Activated CD4-positive, alpha-beta T cell treated with anti-CD3 and anti-CD28 coated beads for 48 hours (primary cell): Measurements from ENCODE around the gene CCNT2.
"Not testable (repeated sequence)": the region's sequence is repeated elsewhere in the genome, so short reads cannot be mapped to it uniquely, and the experiment has no call there.

ENCODE experiments used
- DNase-seq: peaks from one replicate; pipeline ENCODE4 v3.0.0-alpha.2; 2020

Gene CCNT2

DNA sequence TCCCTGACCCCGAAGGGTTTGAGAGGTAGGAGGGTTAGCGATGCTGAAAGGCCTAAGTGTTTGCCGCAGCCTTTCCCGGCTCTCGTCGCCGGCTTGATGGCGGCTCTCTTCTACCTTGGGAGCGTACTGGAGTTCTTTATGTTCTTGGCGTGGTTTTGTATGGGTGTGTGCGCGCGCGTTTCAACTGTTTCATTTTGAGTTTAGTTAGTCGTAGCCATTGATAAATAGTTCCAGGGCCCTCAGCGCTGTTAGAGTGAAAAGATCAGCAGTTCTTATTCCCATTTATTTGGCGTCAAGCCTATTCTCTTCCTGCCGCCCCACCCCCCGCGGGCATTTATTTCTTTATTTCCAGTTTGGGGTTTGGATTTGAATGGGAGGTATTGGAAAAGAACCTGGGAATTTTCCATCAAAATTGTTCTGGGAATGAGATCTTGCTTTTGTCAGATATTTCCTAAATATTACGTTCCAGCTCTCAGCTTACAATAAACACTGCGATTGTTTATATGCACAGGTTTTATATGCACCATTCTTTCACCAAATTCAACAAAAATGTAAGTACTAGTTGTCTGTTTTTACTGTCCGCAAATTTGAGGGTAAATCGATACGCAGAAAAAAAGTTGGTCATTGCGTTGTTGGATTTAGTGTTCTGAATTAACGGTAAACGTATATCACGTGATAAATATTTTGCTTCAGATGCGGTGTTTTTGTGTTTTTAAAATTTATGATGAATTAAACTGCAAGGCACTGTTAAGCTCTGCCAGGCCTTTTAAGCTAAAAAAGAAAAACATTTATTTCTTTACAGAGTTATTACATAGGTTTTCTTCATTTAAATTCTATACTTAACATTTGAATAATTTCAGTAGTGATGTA is 954 bp downstream of the CCNT2 start:
- DNase-seq: peak; percentile 74

DNA sequence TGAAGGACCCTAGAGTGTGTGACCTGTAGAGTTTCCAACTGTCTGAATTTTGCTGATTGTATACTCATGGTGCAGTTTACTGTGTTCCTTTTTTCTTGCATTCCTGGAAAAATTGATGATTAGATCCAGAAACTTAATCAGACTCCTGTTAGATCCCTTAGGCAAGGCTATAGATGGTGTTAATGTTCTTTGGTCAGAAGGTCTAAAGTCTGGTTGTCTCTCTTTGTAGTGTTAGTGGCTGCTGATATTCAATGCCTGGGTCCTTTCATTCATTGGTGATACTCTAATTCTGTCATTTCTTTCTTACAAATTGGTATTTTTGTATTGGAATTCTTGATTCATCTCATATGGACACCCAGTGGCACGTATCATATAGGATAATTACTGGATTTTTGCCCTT is 6.3 kb downstream of the CCNT2 start:
- DNase-seq: no peak

DNA sequence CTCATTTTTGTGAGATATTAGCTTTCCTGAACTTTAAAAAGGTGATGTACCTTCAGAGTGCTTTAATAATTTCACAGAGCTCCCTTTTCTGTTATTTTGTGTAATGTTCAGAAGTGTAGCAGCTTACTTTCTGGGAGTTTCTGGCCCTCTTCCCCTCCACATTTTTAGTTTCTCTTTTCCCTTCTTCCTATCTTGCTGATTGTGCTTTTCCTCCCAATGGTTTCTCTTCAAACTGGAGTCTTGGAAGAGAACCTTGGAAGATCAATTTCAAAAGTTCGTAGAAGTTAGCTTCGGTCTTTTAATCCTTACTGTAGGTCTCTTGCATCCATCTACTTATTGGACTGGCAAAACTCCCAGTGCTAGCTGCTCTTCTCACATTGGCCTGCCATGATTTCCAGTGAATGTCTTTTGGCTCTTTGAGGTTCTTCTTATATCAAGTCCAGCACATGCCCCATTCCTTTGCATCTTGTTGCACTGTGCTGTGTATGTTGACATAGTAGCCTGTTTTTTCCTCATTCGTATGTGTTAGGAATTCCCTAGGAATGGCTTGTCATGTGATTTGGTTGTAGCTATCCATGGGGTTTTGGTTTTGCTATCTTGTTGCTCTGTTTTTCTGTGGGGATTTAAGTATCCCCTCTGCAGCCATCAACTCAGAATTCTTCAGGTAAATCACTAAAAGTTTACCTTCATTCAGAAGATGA is 7.8 kb downstream of the CCNT2 start:
- no peak for DNase-seq

- no peak for DNase-seq
Observed at GRCh38 chr2:134927195-134927594, 8.6 kb downstream of the CCNT2 start.

- no peak for DNase-seq
Observed at GRCh38 chr2:134932864-134933526, 14.4 kb downstream of the CCNT2 start.

DNA sequence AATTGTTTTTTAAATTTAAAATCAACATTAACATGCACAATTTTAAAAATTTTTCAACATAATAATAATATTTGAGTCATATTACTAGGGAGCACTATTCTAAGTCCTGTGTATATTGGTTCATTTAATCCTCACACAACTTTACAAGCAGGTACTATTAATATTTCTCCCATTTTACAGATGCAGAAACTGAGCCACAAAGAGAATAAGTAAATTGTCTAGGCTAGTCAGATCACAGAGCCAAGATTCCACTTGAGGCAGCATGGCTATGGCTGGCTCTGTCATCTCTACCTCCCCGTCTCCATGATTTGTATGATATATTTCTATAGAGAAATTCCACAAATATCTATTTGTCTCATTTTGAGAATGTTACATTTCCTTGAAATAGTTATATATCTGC is 15.1 kb downstream of the CCNT2 start:
- DNase-seq: no peak

DNA sequence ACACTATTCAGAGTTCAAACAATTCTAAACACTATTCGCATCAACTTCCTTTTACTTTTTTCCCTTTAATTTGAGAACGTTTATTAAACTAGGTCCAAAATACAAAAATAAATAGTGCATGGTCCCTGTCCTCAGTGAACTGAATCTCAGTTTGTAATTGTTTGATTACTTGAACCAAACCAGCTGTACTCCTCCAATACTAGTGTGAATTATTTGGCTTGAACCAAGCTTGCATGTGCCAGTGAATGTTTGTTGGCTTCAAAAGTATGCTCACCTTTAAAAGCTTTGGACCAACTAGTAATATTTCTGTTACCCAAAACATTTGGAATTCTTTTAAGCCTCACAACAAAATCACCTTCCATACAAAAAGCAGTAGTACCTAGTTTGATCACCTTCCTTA is 15.5 kb downstream of the CCNT2 start:
- no peak for DNase-seq

DNA sequence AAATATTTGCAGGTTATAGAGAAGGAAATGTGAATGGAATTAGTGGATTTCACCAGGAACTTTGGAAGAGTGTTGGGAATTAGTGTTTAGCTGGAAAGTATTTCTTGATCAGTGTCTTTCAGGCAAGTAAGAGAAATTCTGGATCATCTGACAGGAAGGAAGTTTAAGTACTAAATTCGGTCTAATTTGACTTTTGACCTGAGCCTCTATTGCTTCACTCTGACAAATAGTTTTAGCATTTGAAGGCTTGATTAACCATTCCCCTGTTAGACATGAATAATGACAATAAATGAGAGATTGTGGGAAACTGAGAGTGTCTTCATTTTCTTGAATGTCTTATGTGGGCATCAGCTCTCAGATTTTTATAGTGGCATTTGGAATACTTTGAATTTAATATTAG is 16.0 kb downstream of the CCNT2 start:
- no peak for DNase-seq

DNA sequence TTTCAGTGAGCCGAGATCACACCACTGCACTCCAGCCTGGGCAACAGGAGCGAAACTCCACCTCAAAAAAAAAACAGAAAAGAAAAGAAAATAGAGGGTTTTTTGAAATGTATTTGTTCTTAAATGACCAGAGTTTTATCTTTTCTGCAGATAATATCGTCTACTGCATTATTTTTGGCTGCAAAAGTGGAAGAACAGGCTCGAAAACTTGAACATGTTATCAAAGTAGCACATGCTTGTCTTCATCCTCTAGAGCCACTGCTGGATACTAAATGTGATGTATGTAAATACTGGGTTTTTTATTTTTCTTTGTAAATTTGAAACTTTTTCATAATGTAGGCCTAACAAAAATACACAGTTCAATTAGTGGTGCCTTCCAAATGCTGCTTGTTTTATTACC is 18.1 kb downstream of the CCNT2 start:
- no peak for DNase-seq

GRCh38 chr2:134943540-134943939 is 24.9 kb downstream of the CCNT2 start:
- DNase-seq: no peak

DNA sequence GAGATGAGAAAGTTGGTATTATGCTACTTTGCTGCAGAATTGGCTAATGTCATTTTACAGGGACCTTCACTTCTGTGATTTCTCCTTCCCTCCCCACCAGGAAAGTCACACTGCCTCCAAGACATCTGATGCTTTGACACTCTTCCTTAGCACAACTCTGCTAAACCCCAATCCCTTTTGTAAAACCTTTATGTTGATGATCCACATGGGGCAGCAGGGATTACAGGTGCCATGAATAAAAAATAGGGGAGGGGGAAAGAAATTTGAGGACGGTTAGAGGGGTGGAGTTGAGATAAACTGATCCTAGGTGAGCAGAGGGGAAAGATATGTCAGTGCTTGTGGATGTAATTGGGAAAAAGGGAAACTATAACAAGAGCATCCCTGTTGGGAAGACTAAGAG is 26.4 kb downstream of the CCNT2 start:
- DNase-seq: no peak

DNA sequence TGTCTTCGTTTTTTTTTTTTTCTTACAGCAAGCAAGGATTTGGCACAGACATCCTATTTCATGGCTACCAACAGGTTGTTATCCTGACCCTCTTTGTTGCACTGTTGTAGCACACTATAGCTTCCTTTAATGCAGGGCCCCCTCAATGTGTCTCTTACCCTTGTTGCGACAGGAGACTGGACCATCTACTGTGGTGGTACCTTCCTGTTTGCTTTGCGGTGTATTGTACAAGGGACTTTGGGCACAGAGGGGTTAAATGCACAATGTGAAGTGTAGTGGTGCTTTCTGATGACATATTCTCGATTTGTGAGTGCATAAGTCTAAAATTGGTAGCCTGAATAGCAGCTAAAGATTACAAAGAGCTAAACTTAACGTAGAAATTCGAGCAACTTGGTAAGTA is 27.5 kb downstream of the CCNT2 start:
- no peak for DNase-seq

- no peak for DNase-seq
Observed at GRCh38 chr2:134949981-134950708, 31.5 kb downstream of the CCNT2 start.

GRCh38 chr2:134950886-134951285 is 32.3 kb downstream of the CCNT2 start:
- no peak for DNase-seq

DNA sequence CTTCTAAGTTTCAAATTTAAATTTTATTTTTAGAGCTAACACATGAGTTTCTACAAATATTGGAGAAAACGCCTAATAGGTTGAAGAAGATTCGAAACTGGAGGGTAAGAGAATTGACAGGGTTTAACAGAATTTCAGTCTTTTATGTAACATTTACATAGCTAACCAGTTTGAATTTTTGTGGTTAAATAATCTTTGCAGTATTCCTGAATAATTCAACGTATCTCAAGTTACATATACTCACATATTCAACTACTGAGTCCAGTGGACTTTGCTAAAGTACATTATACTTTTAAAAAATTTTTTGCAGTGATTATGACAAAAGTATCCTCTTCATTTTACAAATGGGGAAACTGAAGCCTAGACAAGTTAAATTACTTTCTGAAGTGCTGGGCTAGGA is 34.0 kb downstream of the CCNT2 start:
- DNase-seq: no peak

GRCh38 chr2:134954065-134954464 is 35.4 kb downstream of the CCNT2 start:
- DNase-seq: no peak

- DNase-seq: no peak
Observed at GRCh38 chr2:134955744-134956143, 37.1 kb downstream of the CCNT2 start.

- no peak for DNase-seq
Observed at GRCh38 chr2:134957477-134957876, 38.9 kb downstream of the CCNT2 start.

DNA sequence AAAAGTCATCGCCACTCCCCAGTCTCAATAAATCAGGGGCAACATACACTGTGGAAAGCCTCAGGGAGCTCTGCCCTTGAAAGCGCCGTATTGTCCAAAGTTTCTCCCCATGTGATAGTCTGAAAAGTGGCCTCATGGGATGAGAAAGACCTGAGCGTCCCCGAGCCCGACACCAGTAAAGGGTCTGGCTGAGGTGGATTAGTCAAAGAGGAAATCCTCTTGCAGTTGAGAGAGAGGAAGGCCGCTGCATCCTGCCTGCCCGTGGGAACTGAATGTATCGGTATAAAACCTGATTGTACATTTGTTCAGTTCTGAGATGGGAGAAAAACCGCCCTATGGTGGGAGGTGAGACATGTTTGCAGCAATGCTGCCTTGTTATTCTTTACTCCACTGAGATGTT is 48.5 kb downstream of the CCNT2 start:
- DNase-seq: not testable (repeated sequence)

DNA sequence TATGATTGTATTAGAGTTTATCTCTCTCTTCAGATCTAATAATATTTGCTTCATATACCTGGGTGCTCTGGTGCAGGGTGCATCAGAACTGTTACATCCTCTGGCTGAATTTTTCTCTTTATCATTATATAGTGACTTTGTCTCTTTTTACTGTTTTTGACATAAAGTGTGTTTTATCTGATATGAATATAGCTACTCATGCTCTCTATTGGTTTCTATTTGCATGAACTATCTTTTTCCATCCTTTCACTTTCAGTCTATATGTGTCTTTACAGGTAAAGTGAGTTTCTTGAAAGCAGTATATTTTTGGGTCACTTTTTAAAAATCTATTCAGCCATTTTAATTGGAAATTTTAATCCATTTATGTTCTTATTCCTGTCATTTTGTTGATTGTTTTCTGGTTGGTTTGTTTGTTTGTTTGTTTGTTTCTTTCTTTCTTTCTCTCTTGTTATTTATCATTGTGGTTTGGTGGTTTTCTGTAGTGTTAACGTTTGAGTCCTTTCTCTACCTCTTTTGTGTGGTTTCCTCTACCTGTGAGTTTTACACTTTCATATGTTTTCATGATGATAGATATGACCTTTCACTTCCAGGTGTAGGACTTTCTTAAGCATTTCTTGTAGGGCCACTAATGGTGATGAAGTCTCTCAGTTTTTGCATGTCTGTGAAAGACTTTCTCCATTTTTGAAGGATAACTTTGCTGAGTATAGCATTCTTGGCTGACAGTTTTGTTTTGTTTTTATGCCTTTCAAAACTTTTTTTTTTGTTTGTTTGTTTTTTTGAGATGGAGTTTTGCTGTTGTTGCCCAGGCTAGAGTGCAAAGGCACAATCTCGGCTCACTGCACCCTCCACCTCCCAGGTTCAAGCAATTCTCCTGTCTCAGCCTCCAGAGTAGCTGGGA is 54.9 kb downstream of the CCNT2 start:
- no peak for DNase-seq

- DNase-seq: no peak
Observed at GRCh38 chr2:134975281-134976009, 56.8 kb downstream of the CCNT2 start.
